Thyroid gland (tissue), 4 donors: Measurements from ENCODE around the gene NOXA1.

Source experiments
- POLR2A ChIP-seq, 2 donors: fragments of 450-650 bp; IDR thresholded peaks; one replicate each; pipeline ENCODE4 v1.6.1; 2017; ENCODE audit warnings: antibody characterized with exemption in 2 of 2, mild to moderate bottlenecking in 2 of 2, moderate library complexity in 1 of 2
- TF ChIP-seq, protein P1 (sequence below), 6 experiments: fragments of 200-600 bp in 3 of 6; fragments of 450-650 bp in 3 of 6; sonication (generic) in 3 of 6; IDR thresholded peaks; one replicate each; pipeline ENCODE4 v1.5.1; 2016 to 2019; ENCODE audit warnings: antibody characterized with exemption in 6 of 6, mild to moderate bottlenecking in 2 of 6, inconsistent platforms in 1 of 6, moderate library complexity in 1 of 6

DNA sequence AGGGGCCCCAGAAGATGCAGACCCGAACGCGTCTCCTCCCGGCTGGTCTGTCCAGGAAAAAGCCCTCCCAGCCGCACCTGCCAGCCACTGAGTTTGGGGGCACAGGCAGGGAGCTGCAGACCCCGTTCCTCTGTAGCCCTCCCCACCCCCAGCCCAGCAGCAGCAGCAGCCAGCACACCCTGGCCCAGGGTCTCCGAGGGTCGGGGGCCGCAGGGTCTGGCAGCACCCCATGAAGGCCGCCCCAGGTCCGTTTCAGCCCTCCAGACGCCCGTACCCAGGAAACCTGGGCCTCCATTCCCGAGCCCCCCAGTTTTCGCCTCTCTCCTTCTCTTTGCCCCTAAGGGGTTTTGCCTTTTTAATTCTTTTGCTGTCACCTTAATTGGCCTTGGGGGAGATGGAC is 19.9 kb upstream of the NOXA1 start:
- TF ChIP-seq, protein P1, sequence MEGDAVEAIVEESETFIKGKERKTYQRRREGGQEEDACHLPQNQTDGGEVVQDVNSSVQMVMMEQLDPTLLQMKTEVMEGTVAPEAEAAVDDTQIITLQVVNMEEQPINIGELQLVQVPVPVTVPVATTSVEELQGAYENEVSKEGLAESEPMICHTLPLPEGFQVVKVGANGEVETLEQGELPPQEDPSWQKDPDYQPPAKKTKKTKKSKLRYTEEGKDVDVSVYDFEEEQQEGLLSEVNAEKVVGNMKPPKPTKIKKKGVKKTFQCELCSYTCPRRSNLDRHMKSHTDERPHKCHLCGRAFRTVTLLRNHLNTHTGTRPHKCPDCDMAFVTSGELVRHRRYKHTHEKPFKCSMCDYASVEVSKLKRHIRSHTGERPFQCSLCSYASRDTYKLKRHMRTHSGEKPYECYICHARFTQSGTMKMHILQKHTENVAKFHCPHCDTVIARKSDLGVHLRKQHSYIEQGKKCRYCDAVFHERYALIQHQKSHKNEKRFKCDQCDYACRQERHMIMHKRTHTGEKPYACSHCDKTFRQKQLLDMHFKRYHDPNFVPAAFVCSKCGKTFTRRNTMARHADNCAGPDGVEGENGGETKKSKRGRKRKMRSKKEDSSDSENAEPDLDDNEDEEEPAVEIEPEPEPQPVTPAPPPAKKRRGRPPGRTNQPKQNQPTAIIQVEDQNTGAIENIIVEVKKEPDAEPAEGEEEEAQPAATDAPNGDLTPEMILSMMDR (IDR thresholded peaks at IDR 0.05), result no peak
- TF ChIP-seq POLR2A (IDR thresholded peaks at IDR 0.05), result no peak
